ENCODE results near the gene ERICH4. TPM values are rescaled to one million over a fixed set of nuclear protein-coding genes. Genes with fewer than 3 reads are reported as not detected.
"Not testable (repeated sequence)": the region's sequence is repeated elsewhere in the genome, so short reads cannot be mapped to it uniquely, and the experiment has no call there.

The ERICH4 gene
- total and polyA plus RNA-seq, 8 donors, result 0.55 to 1.1 (median 0.79) TPM; not detected in 2

DNA sequence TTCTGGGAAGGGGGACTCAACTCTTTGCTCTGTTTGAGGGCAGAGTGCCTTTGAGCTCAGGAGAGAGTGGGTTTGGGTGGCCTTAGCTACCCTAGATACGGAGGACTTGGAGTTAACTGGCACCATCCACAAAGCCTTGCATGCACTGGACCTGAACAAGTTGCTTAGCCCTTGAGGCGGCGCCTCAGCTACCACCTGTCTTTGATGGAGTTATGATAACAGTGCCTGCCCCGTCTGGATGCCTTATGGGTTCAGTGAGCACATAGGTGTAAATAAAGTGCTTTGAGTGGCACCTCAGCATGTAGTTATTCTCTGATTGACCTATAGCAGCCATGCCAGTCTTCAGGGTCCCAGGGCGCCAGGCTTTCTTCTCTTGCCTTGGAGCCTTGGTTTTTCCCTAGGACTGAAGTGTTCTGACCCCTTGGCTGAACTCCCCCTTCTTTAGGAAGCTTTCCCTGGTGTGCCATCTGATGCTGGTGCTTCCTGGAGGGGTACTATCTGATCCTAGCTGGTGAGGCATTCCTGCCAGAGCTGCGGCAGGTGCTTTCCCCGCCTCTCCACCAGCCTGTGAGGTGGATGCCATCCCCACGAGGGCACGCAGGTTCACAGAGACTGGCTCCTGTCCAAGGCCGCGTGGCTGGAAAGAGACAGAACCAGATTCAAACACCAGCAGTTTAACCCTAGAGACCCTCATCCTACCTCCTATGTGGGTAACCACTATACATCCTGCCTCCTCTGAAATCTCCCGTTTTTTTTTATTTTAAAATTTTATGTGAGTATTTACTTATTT lies 39.6 kb upstream of the ERICH4 start:
- DNase-seq, result no peak
- Histone ChIP-seq H3K4me1 (peaks cover 15 to 69% of the 10 kb centered on the region in 2 donors), H3K27ac (peak overlapping the region in 1 of 2 donors; percentile 46)

DNA sequence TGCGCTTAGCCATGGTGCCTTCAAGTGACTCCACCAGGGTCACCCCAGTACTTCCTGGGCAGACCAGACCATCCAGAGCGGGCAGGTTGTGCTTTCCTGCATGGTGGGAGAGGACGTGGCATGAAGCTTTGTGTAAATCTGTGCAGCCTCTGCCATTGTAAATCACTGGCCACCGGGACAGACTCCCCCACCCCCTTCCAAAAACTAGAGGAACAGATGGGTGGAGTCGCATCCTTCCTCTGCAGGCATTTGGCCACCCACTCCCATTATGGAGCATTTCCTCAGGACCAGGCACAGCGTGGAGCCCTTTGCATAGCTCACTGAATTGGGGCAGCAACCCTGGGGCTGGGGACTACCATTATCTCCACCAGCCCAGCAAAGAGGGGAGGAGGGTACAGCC lies 37.2 kb upstream of the ERICH4 start:
- H3K27ac ChIP-seq, result peak overlapping the region in 1 of 2 donors; percentile 95
- intact Hi-C loops (cut with DNase I), result no loop called here

More for the DNA sequence above, 39.6 kb upstream of the ERICH4 start:
- H3K27me3 ChIP-seq, result no peaks in the 10 kb centered on the region
- no peak overlapping the region for H3K4me3 ChIP-seq
- H3K36me3 ChIP-seq, result peaks cover 0 to 5% of the 10 kb centered on the region in 2 donors
- intact Hi-C loops (cut with DNase I), result no loop called here
- H3K9me3 ChIP-seq, result no peaks in the 10 kb centered on the region
- TF ChIP-seq, protein P1, sequence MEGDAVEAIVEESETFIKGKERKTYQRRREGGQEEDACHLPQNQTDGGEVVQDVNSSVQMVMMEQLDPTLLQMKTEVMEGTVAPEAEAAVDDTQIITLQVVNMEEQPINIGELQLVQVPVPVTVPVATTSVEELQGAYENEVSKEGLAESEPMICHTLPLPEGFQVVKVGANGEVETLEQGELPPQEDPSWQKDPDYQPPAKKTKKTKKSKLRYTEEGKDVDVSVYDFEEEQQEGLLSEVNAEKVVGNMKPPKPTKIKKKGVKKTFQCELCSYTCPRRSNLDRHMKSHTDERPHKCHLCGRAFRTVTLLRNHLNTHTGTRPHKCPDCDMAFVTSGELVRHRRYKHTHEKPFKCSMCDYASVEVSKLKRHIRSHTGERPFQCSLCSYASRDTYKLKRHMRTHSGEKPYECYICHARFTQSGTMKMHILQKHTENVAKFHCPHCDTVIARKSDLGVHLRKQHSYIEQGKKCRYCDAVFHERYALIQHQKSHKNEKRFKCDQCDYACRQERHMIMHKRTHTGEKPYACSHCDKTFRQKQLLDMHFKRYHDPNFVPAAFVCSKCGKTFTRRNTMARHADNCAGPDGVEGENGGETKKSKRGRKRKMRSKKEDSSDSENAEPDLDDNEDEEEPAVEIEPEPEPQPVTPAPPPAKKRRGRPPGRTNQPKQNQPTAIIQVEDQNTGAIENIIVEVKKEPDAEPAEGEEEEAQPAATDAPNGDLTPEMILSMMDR (IDR thresholded peaks at IDR 0.05), result no peak
- no peak for ATAC-seq

DNA sequence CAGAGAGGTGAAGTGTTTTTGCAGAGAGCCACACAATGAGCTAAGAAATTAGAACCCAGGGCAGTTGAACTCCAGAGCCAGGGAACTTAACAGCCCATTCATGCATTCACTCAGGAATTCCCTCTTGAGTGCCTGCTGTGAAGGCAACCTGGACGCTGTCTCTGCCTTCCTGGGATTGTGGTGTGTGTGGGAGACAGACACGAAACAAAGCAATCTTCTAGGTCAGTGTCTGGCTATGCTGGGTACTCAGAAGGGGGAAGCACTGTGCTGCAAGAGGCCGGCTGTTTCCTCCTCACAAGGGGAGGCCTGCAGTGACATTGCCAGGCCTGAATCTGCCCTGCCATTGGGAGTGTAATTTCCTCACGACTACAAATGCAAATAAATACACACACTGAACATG lies 35.7 kb upstream of the ERICH4 start:
- Histone ChIP-seq H3K27me3 (no peaks in the 10 kb centered on the region), H3K9me3 (no peaks in the 10 kb centered on the region), H3K4me1 (peaks cover 23 to 74% of the 10 kb centered on the region in 2 donors), H3K4me3 (no peak overlapping the region), H3K36me3 (peaks cover 0 to 12% of the 10 kb centered on the region in 2 donors), H3K27ac (peak overlapping the region; percentile 82 to 95)
- intact Hi-C loops (cut with DNase I), result no loop called here
- TF ChIP-seq, protein P1 (IDR thresholded peaks at IDR 0.05), result no peak
- ATAC-seq, result peak; percentile 46
- no peak for DNase-seq

More for the DNA sequence above, 37.2 kb upstream of the ERICH4 start:
- ATAC-seq, result no peak
- Histone ChIP-seq H3K4me1 (peaks cover 23 to 69% of the 10 kb centered on the region in 2 donors), H3K4me3 (no peak overlapping the region), H3K9me3 (no peaks in the 10 kb centered on the region), H3K27me3 (no peaks in the 10 kb centered on the region), H3K36me3 (peaks cover 0 to 5% of the 10 kb centered on the region in 2 donors)
- DNase-seq, result no peak
- TF ChIP-seq, protein P1 (IDR thresholded peaks at IDR 0.05), result no peak

DNA sequence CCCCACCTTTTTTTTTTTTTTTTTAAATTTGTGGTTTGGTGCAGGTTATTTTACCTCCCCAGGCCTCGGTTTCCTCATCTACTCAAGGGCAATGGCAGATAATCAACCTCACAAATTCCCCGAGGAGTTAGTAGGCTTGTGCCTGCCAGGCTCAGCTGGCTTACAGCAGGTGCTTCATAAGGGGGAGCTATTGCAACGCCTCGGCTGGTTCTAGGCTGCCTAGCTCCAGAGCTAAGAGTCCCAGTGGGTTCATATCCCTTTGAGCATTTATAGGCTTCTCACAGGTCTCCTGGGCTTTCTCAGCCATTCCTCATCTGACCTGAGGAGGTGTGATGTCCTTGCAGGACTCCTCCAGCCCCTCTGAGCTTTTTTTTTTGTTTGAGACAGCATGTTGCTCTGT lies 34.7 kb upstream of the ERICH4 start:
- peaks cover 0 to 15% of the 10 kb centered on the region in 2 donors for H3K36me3 ChIP-seq
- DNase-seq (no peak), ATAC-seq (peak; percentile 52)
- TF ChIP-seq, protein P1 (IDR thresholded peaks at IDR 0.05), result no peak
- peaks cover 23 to 78% of the 10 kb centered on the region in 2 donors for H3K4me1 ChIP-seq
- intact Hi-C loops (cut with DNase I), result no loop called here
- H3K9me3 ChIP-seq, result no peaks in the 10 kb centered on the region
- H3K27ac ChIP-seq, result peak overlapping the region; percentile 82 to 95
- no peak overlapping the region for H3K4me3 ChIP-seq
- no peaks in the 10 kb centered on the region for H3K27me3 ChIP-seq

DNA sequence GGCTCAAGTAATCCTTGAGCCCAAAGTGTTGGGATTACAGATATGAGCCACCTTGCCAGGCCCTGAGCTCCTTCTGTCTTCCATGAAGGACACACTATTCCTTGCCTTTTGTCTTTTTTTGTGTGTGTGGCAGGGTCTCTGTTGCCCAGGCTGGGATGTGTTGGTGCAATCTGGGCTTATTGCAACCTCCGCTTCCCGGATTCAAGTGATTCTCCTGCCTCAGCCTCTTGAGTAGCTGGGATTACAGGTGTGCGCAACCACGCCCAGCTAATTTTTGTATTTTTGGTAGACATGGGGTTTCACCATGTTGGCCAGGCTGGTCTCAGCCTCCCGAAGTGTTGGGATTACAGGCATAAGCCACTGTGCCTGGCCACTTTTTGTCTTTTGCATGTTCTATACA lies 34.1 kb upstream of the ERICH4 start:
- H3K4me3 ChIP-seq; H3K27me3 ChIP-seq; DNase-seq; intact Hi-C loops (cut with DNase I); H3K9me3 ChIP-seq: not testable (repeated sequence)
- peaks cover 0 to 21% of the 10 kb centered on the region in 2 donors for H3K36me3 ChIP-seq
- H3K27ac ChIP-seq, result peak overlapping the region; percentile 82 to 95
- peaks cover 23 to 84% of the 10 kb centered on the region in 2 donors for H3K4me1 ChIP-seq
- ATAC-seq, result peak; percentile 11

Measured in left lung (tissue), 10 donors.